Suprapubic skin (tissue), 3 donors: ENCODE results near the gene KIF5A.

ENCODE experiments used
- POLR2A ChIP-seq, 2 donors: fragments of 450-650 bp; IDR thresholded peaks; one replicate each; pipeline ENCODE4 v1.6.1; 2017; ENCODE audit warnings: antibody characterized with exemption in 2 of 2, mild to moderate bottlenecking in 2 of 2, moderate library complexity in 2 of 2
- TF ChIP-seq, protein P1 (sequence below), 2 donors: fragments of 200-600 bp in 1 of 2; fragments of 450-650 bp in 1 of 2; sonication (generic) in 1 of 2; IDR thresholded peaks; one replicate each; pipeline ENCODE4 v1.5.1; 2016 to 2019; ENCODE audit warnings: antibody characterized with exemption in 2 of 2, mild to moderate bottlenecking in 1 of 2, moderate library complexity in 1 of 2

DNA sequence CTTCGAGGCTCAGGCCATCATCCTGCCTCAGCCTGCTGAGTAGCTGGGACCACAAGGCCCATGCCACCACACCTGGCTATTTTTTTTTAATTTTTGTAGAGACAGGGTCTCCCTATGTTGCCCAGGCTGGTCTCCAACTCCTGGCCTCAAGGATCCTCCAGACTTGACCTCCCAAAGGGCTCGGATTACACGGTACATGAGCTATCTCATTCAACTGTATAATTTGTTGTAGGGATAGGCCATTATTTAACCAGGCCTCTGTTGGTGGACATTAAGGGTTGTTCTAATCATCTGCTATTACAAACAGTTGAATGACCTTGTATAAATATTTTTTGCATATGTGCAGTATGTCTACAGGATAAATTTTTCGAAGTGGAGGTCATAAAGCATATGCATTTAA, 9.0 kb downstream of the KIF5A start:
- TF ChIP-seq, protein P1, sequence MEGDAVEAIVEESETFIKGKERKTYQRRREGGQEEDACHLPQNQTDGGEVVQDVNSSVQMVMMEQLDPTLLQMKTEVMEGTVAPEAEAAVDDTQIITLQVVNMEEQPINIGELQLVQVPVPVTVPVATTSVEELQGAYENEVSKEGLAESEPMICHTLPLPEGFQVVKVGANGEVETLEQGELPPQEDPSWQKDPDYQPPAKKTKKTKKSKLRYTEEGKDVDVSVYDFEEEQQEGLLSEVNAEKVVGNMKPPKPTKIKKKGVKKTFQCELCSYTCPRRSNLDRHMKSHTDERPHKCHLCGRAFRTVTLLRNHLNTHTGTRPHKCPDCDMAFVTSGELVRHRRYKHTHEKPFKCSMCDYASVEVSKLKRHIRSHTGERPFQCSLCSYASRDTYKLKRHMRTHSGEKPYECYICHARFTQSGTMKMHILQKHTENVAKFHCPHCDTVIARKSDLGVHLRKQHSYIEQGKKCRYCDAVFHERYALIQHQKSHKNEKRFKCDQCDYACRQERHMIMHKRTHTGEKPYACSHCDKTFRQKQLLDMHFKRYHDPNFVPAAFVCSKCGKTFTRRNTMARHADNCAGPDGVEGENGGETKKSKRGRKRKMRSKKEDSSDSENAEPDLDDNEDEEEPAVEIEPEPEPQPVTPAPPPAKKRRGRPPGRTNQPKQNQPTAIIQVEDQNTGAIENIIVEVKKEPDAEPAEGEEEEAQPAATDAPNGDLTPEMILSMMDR (IDR thresholded peaks at IDR 0.05), result no peak
- TF ChIP-seq POLR2A (IDR thresholded peaks at IDR 0.05), result no peak
